GM21526 (cell line): ENCODE data around the gene FSCN2.

Source experiments
- ATAC-seq: cut with Tn5 transposase; IDR thresholded peaks from one replicate; pipeline ENCODE4 v1.9.1; 2021; ENCODE audit warnings: moderate library complexity; ENCODE audit not compliant: unreplicated experiment, low FRiP score

Gene FSCN2

GRCh38 chr17:81527591-81528383 is at the start of gene FSCN2:
Gene FSCN2 (plus strand): TSS chr17:81528377. CDS start chr17:81528532, 155 bp downstream.
- ATAC-seq, result no peak

GRCh38 chr17:81479175-81480071 is 48.8 kb upstream of the FSCN2 start:
- ATAC-seq, result no peak

- ATAC-seq, result no peak
Observed at GRCh38 chr17:81480140-81481072, 47.8 kb upstream of the FSCN2 start.

- no peak for ATAC-seq
Observed at GRCh38 chr17:81481073-81481799, 46.9 kb upstream of the FSCN2 start.

- ATAC-seq, result no peak
Observed at GRCh38 chr17:81481815-81482505, 46.2 kb upstream of the FSCN2 start.

GRCh38 chr17:81482673-81483072 is 45.5 kb upstream of the FSCN2 start:
- ATAC-seq, result no peak

- ATAC-seq, result no peak
Observed at GRCh38 chr17:81483085-81483861, 44.9 kb upstream of the FSCN2 start.

- ATAC-seq, result no peak
Observed at GRCh38 chr17:81483862-81484194, 44.3 kb upstream of the FSCN2 start.

- ATAC-seq, result no peak
Observed at GRCh38 chr17:81484195-81484979, 43.8 kb upstream of the FSCN2 start.

GRCh38 chr17:81486199-81486810 is 41.9 kb upstream of the FSCN2 start:
- ATAC-seq, result no peak

- ATAC-seq, result no peak
Observed at GRCh38 chr17:81487089-81487486, 41.1 kb upstream of the FSCN2 start.

GRCh38 chr17:81487487-81488275 is 40.5 kb upstream of the FSCN2 start:
- no peak for ATAC-seq

GRCh38 chr17:81488276-81488860 is 39.8 kb upstream of the FSCN2 start:
- no peak for ATAC-seq

- no peak for ATAC-seq
Observed at GRCh38 chr17:81489012-81489997, 38.9 kb upstream of the FSCN2 start.
